Bronchial smooth muscle cell (primary cell): ENCODE results near the gene PRPS1. TPM values are rescaled to one million over a fixed set of nuclear protein-coding genes. Genes with fewer than 3 reads are reported as not detected.

Experiments
- total RNA-seq: library from RNA; depleted of rRNA; stranded (reverse); fragments of >200 nt; gene quantifications from 2 replicates; pipeline ENCODE4 v1.2.1, GENCODE V29; 2014

The PRPS1 gene
- 25.2 and 40.7 TPM in 2 replicates for total RNA-seq

GRCh38 chrX:107627838-107628661 lies at the start of gene PRPS1:
Gene PRPS1 (plus strand): TSS chrX:107628510. CDS start chrX:107628629, 119 bp downstream.

Other genes starting within 250 kb of the PRPS1 start
- under 0.01 and 0.09 TPM in 2 replicates for gene FRMPD3, start 178.9 kb upstream of the PRPS1 start, total RNA-seq
- 18.8 and 33.0 TPM in 2 replicates for gene TSC22D3, start 147.3 kb downstream of the PRPS1 start, total RNA-seq
- not detected in 2 replicates for gene NCBP2L, start 149.2 kb downstream of the PRPS1 start, total RNA-seq
- 2.5 and 4.1 TPM in 2 replicates for gene MID2, start 197.4 kb downstream of the PRPS1 start, total RNA-seq